Effector memory CD4-positive, alpha-beta T cell (primary cell): Measurements from ENCODE around the gene RLBP1.

Experiments
- DNase-seq, 3 donors: peaks; one replicate each; pipeline ENCODE4 v3.0.0-alpha.2; 2020
- H3K27ac ChIP-seq: 2 replicates; pipeline ENCODE4 v1.7.0; 2013; ENCODE audit warnings: mild to moderate bottlenecking, low read length, moderate library complexity; ENCODE audit not compliant: insufficient read depth, poor library complexity, severe bottlenecking
- H3K27me3 ChIP-seq: replicated peaks from 2 replicates; pipeline ENCODE4 v1.7.0; 2013; ENCODE audit warnings: mild to moderate bottlenecking, low read length; ENCODE audit not compliant: insufficient read depth, control insufficient read depth, poor library complexity, severe bottlenecking
- H3K36me3 ChIP-seq: 2 replicates; pipeline ENCODE4 v1.7.0; 2013; ENCODE audit warnings: mild to moderate bottlenecking, low read length, moderate library complexity; ENCODE audit not compliant: control insufficient read depth, insufficient read depth
- H3K4me1 ChIP-seq: 2 replicates; pipeline ENCODE4 v1.7.0; 2013; ENCODE audit warnings: low read length, mild to moderate bottlenecking; ENCODE audit not compliant: control insufficient read depth, insufficient read depth, poor library complexity, severe bottlenecking
- H3K4me3 ChIP-seq: 2 replicates; pipeline ENCODE4 v1.7.0; 2013; ENCODE audit warnings: low read length, low read depth, mild to moderate bottlenecking; ENCODE audit not compliant: insufficient read depth, poor library complexity, severe bottlenecking
- H3K9me3 ChIP-seq: 2 replicates; pipeline ENCODE4 v1.7.0; 2013; ENCODE audit warnings: mild to moderate bottlenecking, low read length, moderate library complexity; ENCODE audit not compliant: control insufficient read depth

RLBP1 gene

DNA sequence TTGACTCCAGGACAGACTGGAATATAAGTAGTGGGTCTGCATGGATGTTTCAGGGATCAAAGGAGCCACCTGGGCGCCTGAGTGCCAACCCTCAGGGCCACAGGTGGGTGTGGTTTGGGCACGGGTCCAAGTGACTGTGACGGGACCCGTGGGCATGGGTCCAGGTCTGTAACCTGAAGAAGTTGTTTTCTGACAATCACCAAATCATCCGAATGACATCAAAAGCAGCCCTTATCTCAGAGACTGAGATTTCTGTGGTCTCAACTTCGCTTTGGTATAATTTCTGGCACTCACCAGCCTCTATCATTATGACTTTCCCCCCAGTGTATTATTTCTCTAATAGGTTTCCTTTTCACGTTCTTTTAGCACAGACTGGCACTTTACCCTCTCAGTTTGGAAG lies 24.4 kb downstream of the RLBP1 start:
- Histone ChIP-seq H3K36me3 (peaks cover 44% of the 10 kb centered on the region), H3K27me3 (no peaks in the 10 kb centered on the region), H3K9me3 (no peaks in the 10 kb centered on the region), H3K27ac (no peak overlapping the region), H3K4me1 (peaks cover 5% of the 10 kb centered on the region), H3K4me3 (no peak overlapping the region)
- no peak for DNase-seq

DNA sequence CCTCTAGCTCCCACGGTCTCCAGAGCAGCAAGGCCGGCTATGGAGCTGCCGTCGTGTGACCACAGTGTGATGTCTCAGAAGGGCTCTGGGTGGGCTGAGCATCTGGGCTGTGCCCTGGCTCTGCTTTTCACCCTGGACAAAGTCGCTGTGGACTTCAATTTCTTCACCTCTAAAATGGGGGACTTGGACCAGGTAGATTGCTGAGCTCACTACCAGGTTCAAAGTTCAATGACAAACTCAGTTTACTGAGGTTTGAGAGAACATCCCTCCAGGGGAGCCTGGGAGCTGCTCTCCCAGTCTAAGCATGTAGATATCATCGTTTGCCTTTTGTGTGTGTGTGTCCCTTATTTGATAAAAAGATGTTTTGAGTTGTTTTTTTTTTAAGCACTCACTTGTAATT lies 25.1 kb downstream of the RLBP1 start:
- Histone ChIP-seq H3K27ac (no peak overlapping the region), H3K4me1 (peaks cover 5% of the 10 kb centered on the region), H3K36me3 (peaks cover 46% of the 10 kb centered on the region), H3K4me3 (no peak overlapping the region), H3K27me3 (no peaks in the 10 kb centered on the region), H3K9me3 (no peaks in the 10 kb centered on the region)
- DNase-seq = no peak

DNA sequence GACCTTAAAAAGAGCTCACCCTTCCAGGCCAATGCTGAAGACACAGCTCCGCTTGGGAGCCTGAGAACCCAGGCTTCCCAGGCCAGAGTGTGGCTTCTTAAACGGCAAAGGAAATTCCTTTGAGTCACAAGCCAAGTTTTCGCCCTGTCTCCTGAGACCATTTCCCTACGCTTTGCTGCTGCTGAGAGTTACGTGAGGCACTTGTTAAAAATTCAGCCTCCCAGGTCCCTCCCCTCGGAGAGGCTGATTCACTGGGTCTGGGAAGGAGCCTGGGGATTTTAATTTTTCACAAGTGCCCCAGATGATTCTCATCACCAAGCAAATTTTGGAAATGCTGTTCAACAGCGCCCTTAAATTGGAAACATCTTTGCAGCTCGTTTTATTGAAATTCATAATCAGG lies 25.5 kb downstream of the RLBP1 start:
- Histone ChIP-seq H3K9me3 (no peaks in the 10 kb centered on the region), H3K4me3 (no peak overlapping the region), H3K36me3 (peaks cover 49% of the 10 kb centered on the region), H3K27me3 (no peaks in the 10 kb centered on the region), H3K4me1 (peaks cover 5% of the 10 kb centered on the region), H3K27ac (no peak overlapping the region)
- DNase-seq = no peak

DNA sequence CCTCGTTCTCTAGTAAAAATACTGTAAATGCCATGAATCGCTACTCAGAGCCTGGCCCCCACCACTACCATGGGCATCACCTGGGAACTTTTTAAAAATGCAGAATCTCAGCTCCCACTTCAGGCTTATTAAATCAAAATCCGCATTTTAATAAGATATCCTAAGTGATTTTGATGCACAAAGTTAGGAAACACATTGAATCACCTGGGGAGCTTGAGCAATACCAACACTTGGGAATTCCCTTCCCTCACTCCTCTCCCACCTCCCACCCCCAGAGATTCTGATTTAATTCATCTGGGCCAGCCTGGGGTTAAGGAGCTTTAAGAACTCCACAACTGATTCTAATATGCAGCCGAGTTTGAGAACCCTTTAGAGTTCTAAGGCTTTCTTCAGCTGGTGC lies 26.8 kb downstream of the RLBP1 start:
- H3K9me3 ChIP-seq = no peaks in the 10 kb centered on the region
- H3K27me3 ChIP-seq = no peaks in the 10 kb centered on the region
- no peak overlapping the region for H3K27ac ChIP-seq
- peaks cover 5% of the 10 kb centered on the region for H3K4me1 ChIP-seq
- H3K36me3 ChIP-seq = peaks cover 57% of the 10 kb centered on the region
- H3K4me3 ChIP-seq = no peak overlapping the region
- DNase-seq = no peak

DNA sequence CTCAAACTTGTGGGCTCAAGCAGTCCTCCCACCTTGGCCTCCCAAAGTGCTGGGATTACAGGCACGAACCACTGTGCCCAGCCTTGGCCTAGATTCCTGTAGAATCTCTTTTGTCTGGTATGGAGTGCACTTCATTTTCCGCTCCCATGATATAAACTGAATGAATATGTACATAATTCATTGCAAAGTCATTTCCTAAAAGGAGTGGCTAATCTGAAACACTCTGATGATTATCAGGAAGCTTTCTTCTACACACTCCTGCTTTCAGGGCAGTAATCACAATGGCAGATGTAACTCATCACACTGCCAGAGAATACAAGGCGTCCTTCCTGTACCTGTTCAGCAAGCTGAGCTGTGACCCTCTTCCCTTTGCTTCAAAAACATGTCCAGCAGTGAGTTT lies 28.6 kb downstream of the RLBP1 start:
- no peak for DNase-seq
- no peaks in the 10 kb centered on the region for H3K9me3 ChIP-seq
- no peaks in the 10 kb centered on the region for H3K27me3 ChIP-seq
- no peak overlapping the region for H3K4me3 ChIP-seq
- peaks cover 64% of the 10 kb centered on the region for H3K36me3 ChIP-seq
- no peak overlapping the region for H3K27ac ChIP-seq
- peaks cover 5% of the 10 kb centered on the region for H3K4me1 ChIP-seq

DNA sequence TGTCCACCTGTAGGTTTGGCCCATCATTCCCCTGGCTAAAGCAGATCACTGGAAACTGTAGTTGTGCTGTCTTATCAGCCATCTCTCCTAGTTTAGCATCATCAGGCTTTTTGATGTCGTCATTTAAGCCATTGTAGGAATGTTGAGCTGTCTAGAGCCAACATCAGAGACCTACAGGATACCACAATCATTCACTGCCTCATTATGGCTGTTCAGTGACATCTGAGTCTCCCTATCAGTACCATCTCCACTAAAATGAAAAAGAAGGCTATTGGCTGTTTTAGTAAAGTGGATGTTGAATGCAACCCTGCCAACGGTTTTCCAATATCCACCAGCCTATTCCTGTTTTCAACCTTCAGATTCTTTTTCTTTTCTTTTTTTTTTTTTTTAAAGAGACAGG lies 29.2 kb downstream of the RLBP1 start:
- Histone ChIP-seq H3K27me3 (no peaks in the 10 kb centered on the region), H3K36me3 (peaks cover 69% of the 10 kb centered on the region), H3K27ac (no peak overlapping the region)

DNA sequence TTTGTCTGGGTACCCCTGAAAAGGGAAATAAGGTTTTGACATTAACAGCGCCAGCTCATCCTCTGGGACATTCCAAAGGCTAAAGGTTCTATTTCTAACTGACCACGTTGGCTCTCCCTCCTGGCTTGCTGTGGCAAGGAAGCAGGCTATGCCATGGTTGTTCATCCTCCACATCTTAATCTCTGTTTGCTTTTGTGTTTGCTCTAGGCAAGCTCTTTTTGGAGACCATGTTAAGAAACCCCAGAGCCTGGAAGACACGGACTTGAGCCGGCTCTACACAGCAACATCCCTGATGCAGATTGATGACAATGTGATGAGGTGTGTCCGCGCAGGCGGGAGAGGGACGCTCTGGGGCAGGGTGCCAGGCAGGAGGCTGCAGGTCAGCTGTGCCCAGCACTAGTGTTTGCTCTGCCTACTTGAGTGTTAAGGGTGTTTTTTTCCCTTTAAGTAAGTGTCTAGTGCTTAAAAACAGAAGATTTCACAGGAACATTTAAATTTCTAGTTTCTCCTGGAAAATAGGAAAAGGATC lies 33.3 kb downstream of the RLBP1 start:
- H3K36me3 ChIP-seq = peaks cover 74% of the 10 kb centered on the region

More for the DNA sequence above, 29.2 kb downstream of the RLBP1 start:
- H3K4me1 ChIP-seq = peaks cover 4% of the 10 kb centered on the region
- H3K9me3 ChIP-seq = no peaks in the 10 kb centered on the region
- no peak for DNase-seq
- no peak overlapping the region for H3K4me3 ChIP-seq

DNA sequence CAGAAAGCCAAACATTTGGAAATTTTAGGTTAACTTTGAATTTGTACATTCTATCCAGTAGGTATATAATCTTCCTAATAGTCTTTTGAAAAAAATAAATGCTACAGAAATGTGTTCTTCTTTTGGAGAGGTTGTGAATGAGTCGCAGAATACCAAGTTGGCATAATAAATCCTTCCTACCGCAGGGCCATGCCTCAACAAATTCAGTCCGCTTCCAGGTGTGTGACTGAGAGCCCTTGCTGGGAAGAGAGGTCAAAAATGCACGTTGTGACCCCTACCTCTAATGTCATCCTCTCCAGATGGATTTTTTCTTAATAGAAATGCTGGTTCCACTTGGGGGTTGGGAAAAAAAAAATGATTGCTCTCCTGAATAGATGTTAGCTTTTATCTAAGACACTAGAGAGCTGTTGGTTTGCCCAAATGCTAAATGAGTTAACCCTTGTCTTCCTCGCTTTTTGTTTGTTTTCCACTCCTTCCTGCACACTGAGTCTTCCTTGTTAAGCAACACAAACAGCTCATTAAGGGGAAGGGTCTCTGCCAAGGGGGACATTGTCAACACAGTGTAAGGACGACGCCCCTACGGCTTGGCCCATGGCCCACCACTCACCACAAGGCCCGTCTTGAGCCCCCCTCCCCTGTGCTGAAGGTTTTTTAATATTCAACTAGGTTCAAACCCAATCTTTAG lies 33.9 kb downstream of the RLBP1 start:
- Histone ChIP-seq H3K9me3 (no peaks in the 10 kb centered on the region), H3K4me3 (no peak overlapping the region), H3K36me3 (peaks cover 68% of the 10 kb centered on the region), H3K27me3 (no peaks in the 10 kb centered on the region), H3K4me1 (no peaks in the 10 kb centered on the region), H3K27ac (no peak overlapping the region)
- DNase-seq = no peak

More for the DNA sequence above, 33.3 kb downstream of the RLBP1 start:
- Histone ChIP-seq H3K27me3 (no peaks in the 10 kb centered on the region), H3K4me3 (no peak overlapping the region), H3K4me1 (no peaks in the 10 kb centered on the region), H3K27ac (no peak overlapping the region), H3K9me3 (no peaks in the 10 kb centered on the region)
- no peak for DNase-seq

DNA sequence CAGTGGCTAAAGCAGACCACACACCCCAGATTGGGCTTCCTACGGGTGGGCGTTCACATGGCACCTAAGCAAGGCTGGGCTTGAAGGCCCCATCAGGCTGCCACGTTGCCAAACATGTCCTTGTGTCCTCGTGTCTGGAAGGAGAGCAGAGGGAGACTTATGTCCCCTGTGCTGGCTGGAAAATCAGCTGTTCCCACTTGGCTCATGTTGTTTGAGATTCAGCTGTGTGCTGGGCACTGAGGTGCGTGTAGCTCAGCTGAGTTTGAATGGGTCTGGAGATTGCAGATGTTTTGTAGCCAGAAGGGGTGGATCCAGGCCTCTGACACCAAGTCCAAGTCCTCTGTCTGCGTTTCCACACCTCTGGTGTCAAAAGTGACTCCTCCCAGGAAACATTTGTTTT lies 34.6 kb downstream of the RLBP1 start:
- no peaks in the 10 kb centered on the region for H3K27me3 ChIP-seq
- no peak overlapping the region for H3K27ac ChIP-seq
- H3K4me1 ChIP-seq = no peaks in the 10 kb centered on the region
- H3K9me3 ChIP-seq = no peaks in the 10 kb centered on the region
- DNase-seq = no peak
- H3K36me3 ChIP-seq = peaks cover 67% of the 10 kb centered on the region
- no peak overlapping the region for H3K4me3 ChIP-seq

DNA sequence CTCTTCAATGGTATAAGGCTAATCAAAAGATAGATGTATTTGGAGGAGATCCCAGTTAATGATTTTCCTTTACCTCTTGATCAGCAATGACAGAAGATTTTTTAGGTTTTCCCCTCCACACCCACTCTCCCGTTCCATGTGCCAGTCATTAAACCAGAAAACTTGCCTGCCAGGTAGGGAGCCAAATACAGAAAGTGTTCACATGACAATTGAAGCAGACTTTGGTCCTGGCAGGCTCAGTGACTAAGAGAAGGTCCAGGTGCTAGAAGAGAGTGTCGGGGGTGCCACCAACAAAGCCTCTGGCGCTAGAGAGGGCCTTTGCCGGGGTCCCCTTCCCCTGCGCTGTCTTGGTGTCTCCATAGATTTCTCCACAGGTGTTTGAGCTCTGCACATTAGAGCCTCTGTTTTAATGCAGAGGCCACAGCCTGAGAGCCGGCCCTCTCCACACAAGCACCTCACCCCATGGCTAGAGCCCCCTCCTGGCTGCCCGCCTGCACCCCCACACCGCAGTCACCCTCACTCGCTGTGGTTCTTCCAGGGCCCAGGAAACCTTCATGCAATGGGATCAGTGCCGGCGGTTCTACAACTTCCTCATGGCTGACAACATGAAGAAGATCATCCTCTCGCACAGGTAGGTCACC lies 36.4 kb downstream of the RLBP1 start:
- H3K27ac ChIP-seq = no peak overlapping the region
- no peaks in the 10 kb centered on the region for H3K4me1 ChIP-seq
- H3K4me3 ChIP-seq = no peak overlapping the region
- H3K9me3 ChIP-seq = no peaks in the 10 kb centered on the region
- peaks cover 56% of the 10 kb centered on the region for H3K36me3 ChIP-seq
- H3K27me3 ChIP-seq = no peaks in the 10 kb centered on the region
- DNase-seq = no peak
